Thoracic aorta (tissue), 2 donors: ENCODE data around the gene ZNF688. TPM values are rescaled to one million over a fixed set of nuclear protein-coding genes. Genes with fewer than 3 reads are reported as not detected.
A peak's percentile ranks its signal among the peaks of the same experiment; 100 is the strongest.

ENCODE experiments used
- ATAC-seq: fragments of 150-250 bp; one replicate; pipeline ENCODE4 v1.8.0; 2017; ENCODE audit warnings: low read depth; ENCODE audit not compliant: insufficient number of reproducible peaks, low FRiP score
- DNase-seq: peaks from one replicate; pipeline ENCODE4 v3.0.0-alpha.2; 2020; ENCODE audit warnings: low spot score
- H3K27ac ChIP-seq, 2 donors: fragments of 200-600 bp; sonication (generic); 1 replicate in 1 of 2; 2 replicates in 1 of 2; pipeline ENCODE4 v1.5.1; 2016; ENCODE audit warnings: mild to moderate bottlenecking in 2 of 2, moderate library complexity in 2 of 2
- H3K27me3 ChIP-seq: fragments of 200-600 bp; sonication (generic); replicated peaks from 2 replicates; pipeline ENCODE4 v1.6.0; 2016; ENCODE audit warnings: mild to moderate bottlenecking; ENCODE audit not compliant: insufficient read depth
- H3K36me3 ChIP-seq: fragments of 200-600 bp; sonication (generic); one replicate; pipeline ENCODE4 v1.5.1; 2016
- H3K4me1 ChIP-seq, 2 donors: fragments of 200-600 bp; sonication (generic); 1 replicate in 1 of 2; 2 replicates in 1 of 2; pipeline versions ENCODE4 v1.5.1 to v1.6.0; 2016; ENCODE audit warnings: low read depth in 2 of 2, mild to moderate bottlenecking in 1 of 2; ENCODE audit not compliant: control insufficient read depth in 1 of 2
- H3K4me3 ChIP-seq: fragments of 200-600 bp; sonication (generic); 2 replicates; pipeline ENCODE4 v1.5.1; 2016; ENCODE audit warnings: mild to moderate bottlenecking
- H3K9me3 ChIP-seq: fragments of 200-600 bp; sonication (generic); 2 replicates; pipeline ENCODE4 v1.5.1; 2016
- CTCF ChIP-seq: fragments of 200-600 bp; sonication (generic); IDR thresholded peaks from one replicate; pipeline ENCODE4 v1.5.1; 2019; ENCODE audit warnings: antibody characterized with exemption
- total RNA-seq, 2 donors: library from RNA; depleted of rRNA; stranded (reverse); fragments of >200 nt; gene quantifications; one replicate each; pipeline versions ENCODE4 v1.1.0 to v1.2.3, GENCODE V29; 2016

The ZNF688 gene
- total RNA-seq, 2 donors from 2014 or later, result 9.2 to 24.2 TPM

GRCh38 chr16:30609926-30610839 is 38.7 kb upstream of the ZNF688 start, which contains the start of gene ZNF689:
Gene ZNF689 (minus strand): TSS chr16:30610389. CDS start chr16:30610041, 348 bp downstream.
- TF ChIP-seq CTCF, result no peak
- no peaks in the 10 kb centered on the region for H3K27me3 ChIP-seq
- no peaks in the 10 kb centered on the region for H3K9me3 ChIP-seq
- H3K27ac ChIP-seq, result peak within 1 kb of the TSS; percentile 96 to 97
- H3K4me1 ChIP-seq, result peaks cover 7 to 13% of the 10 kb centered on the region in 2 donors
- ATAC-seq (peak; percentile 96), DNase-seq (peak; percentile 72)
- peak within 1 kb of the TSS; percentile 91 for H3K4me3 ChIP-seq
- H3K36me3 ChIP-seq, result peaks cover 13% of the 10 kb centered on the region

GRCh38 chr16:30609002-30609925 is 37.8 kb upstream of the ZNF688 start:
- no peaks in the 10 kb centered on the region for H3K27me3 ChIP-seq
- no peaks in the 10 kb centered on the region for H3K9me3 ChIP-seq
- no peak for DNase-seq
- peak overlapping the region; percentile 91 for H3K4me3 ChIP-seq
- H3K27ac ChIP-seq, result peak overlapping the region; percentile 96 to 97
- TF ChIP-seq CTCF, result no peak
- peaks cover 22% of the 10 kb centered on the region for H3K36me3 ChIP-seq
- peak; percentile 8 for ATAC-seq
- H3K4me1 ChIP-seq, result peaks cover 7 to 13% of the 10 kb centered on the region in 2 donors

GRCh38 chr16:30606004-30606403 is 34.5 kb upstream of the ZNF688 start:
- no peak for TF ChIP-seq CTCF
- no peak overlapping the region for H3K27ac ChIP-seq
- no peaks in the 10 kb centered on the region for H3K27me3 ChIP-seq
- H3K4me1 ChIP-seq, result peaks cover 7 to 18% of the 10 kb centered on the region in 2 donors
- no peak overlapping the region for H3K4me3 ChIP-seq
- no peak for DNase-seq
- no peaks in the 10 kb centered on the region for H3K9me3 ChIP-seq
- H3K36me3 ChIP-seq, result peaks cover 33% of the 10 kb centered on the region
- ATAC-seq, result no peak

GRCh38 chr16:30605158-30605557 is 33.6 kb upstream of the ZNF688 start:
- ATAC-seq (no peak), DNase-seq (no peak)
- no peaks in the 10 kb centered on the region for H3K9me3 ChIP-seq
- H3K27ac ChIP-seq, result no peak overlapping the region
- no peaks in the 10 kb centered on the region for H3K27me3 ChIP-seq
- peaks cover 7 to 18% of the 10 kb centered on the region in 2 donors for H3K4me1 ChIP-seq
- H3K4me3 ChIP-seq, result no peak overlapping the region
- peaks cover 33% of the 10 kb centered on the region for H3K36me3 ChIP-seq
- TF ChIP-seq CTCF, result no peak
